KG1 (cell line): ENCODE data around the gene HDAC5.
A peak's percentile ranks its signal among the peaks of the same experiment; 100 is the strongest.
"Not testable (repeated sequence)": the region's sequence is repeated elsewhere in the genome, so short reads cannot be mapped to it uniquely, and the experiment has no call there.

Source experiments
- DNase-seq: peaks from one replicate; lab custom pipeline; 2025; lab: John Stamatoyannopoulos, UW

HDAC5 gene

DNA sequence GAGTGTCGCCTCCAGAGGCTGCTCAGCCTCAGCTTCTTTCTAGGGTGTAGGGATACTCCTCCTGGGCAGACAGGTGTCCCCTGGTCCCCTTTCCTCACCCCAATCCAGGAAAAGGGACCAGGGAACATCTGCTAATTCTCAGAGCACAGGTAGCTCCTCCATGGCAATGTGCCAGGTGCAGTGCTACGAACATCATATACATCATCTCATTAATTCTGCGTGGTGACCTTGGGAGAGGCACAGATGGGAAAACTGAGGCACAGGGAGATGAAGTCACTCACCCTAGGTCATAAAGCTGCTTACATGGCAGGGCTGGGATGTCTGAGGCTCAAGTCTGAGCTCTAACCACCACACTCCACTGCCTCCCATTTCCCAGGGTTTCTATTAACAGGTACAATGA lies 11.7 kb downstream of the HDAC5 start:
- no peak for DNase-seq

DNA sequence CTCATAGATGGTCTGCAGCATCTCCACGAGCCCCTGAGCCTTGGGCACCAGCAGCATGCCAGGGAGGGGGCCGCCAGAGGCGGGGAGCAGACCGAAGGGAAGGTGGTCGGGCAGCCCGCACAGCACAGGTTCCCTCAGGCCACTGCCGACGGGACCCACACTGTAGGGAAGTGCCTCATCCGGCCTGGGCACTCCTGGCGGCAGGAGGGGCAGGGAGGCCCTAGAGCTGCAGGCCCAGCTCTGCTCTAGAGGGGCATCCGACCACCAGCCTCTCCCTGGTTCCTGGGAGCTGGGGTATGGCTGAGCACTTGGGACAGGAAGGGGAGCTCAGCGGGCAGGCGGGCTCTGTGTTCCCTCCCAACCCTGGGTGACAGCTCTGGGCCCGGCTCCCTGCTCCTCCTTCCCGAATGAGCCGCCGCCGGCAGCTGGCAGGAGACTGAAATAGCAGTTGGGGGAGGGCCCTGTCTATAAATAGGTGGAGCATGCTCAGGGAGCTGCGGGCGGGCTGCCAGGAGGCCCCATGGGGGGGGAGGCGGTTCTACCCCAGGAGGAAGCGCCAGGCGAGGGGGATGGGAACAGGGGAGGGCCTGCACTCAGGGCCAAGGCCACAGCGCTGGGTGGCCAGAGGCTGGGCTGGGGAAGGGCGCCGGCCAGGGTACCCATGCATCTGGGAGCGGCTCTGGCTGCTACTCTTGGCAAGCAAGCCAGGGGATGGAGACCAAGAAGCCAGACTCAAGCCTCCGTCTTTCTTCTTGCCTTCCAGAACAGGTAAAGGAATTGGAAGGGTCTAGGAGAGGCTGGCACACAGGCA lies 12.4 kb downstream of the HDAC5 start:
- DNase-seq = peak; percentile 55

DNA sequence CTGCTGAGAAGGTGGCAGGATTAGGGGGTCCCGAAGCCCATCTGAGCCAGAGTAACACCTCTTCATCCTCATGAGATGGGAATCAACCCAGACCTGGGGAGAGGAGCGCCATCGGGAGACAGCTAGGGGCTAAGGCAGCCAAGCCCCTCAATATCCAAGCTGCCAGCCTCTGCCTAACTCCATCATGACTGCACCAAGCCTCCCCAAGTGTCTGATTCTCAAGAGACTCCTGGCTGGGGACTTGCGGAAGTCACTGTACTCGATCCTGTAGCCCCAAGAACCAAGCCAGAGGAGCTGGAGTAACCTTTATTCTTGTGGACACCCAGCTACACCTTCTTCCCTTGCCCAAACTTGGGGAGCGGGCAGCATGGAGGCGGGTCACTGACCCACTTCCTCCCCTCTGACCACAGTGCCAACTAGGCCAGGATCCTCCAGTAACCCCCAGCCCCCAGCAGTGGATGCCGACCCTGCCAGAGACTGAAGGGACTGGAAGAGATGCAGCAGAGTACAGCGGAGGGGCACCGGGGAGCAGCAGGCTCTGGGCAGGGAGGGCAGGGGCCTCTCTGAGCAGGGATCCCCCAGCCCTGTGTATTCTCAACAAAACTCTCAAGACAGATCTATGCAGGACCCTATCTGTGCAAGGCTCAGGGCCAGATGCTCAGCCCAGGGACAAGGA lies 13.3 kb downstream of the HDAC5 start:
- no peak for DNase-seq

DNA sequence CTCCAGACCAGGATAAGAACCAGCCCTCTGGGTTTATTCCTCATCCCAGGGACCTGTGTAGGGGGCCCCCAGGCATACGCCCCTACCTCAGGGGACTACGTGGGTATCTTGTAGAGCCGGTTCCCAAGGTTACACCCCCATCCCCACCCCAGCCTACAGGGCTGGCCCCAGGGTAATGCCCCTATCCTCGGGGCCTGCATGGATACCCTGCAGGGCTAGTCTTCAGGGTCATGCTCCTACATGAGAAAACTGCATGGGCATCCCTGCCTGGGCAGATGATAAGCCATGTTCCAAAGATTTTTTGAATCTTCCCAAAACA lies 14.2 kb downstream of the HDAC5 start:
- DNase-seq = no peak

DNA sequence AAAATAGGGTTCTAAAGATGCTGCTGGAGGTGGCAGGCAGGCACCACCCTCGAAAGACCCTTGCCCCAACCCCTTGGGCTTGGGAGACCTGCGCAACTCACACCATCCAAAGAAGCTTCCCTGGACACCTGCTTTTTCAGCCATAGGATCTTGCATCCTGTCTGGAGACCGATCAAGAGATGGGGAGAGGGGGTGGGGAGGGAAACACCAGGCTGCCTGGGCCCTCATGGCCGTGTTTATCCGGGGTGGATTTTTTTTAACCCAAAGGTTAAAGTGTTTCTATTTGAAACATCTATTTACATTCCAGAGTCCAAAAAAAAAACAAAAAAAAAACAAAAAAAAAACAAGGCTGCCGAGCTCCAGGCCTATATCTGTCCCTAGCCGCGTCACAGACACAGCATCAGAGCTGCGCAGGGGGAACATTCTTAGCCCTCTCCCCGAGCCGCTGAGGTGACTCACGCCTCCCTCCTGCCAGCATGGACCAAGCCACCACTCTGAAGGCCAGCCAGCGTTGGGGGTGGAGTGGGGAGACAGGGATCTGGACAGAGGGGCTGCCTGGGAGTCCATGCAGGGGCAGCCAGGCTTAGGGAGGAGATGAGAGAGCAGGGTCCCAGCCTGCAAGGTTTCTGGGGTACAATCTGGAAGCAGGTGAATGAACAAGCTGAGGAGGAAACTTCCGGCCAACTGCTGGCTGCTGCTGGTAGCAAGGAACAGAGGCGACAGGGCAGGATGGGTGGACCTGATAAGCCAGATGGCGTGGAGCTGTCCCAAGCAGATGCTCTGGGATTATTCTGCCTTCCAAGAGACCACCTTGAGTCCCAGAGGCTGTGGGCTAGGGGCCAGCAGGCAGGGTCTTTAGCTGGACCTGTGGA lies 14.8 kb downstream of the HDAC5 start:
- DNase-seq = no peak

DNA sequence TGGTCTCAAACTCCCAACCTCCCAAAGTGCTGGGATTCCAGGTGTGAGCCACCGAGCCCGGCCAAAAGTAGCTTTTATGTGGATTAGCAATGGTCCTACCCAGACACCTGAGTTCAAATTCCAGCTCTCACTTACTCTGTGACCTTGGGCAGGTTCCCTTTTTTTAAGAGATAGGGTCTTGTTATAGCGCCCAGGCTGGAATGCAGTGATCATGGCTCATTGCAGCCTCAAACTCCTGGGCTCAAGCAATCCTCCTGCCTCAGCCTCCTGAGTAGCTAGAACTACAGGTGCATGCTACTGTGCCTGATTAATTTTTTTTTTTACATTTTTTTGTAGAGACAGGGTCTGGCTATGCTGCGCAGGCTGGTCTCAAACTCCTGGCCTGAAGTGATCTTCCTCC lies 16.6 kb downstream of the HDAC5 start:
- DNase-seq = no peak

DNA sequence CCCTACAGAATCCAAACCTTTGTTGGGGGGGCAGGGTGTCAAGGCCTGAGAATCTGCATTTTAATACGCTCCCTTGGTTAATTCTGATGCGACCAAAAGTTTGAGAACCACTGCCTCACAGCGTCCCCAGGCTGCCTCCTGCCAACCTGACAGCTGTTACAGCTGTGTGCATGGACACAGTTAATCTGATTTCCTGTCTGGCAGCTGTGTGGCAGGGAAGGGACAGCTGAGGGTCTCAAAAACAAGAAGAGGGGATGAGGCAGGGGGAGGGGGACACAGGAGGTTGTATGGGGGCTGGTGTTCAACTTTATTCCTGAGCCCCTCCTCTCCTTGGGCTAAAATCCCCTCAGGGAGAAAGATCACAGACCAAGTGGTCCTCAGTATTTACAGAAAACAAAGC lies 17.5 kb downstream of the HDAC5 start:
- no peak for DNase-seq

DNA sequence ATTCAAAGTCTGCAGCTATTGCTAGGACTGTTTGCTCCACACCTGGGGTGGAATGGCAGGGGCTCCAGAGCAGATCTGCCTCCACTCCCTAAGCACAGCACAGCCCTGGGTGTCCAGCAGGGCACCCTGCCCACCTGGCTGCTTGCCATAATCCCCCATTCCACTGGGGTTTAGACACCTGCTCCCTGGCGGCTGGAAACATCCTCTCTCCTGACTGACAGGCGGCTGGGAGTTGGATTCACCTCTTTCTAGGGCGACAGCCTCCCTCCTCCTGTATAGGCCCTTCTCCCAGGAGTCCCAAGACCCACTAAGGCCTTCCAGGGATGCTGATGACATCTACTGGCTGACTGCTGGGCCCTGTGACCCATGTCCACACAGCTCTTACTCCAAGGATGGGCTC lies 18.0 kb downstream of the HDAC5 start:
- no peak for DNase-seq

DNA sequence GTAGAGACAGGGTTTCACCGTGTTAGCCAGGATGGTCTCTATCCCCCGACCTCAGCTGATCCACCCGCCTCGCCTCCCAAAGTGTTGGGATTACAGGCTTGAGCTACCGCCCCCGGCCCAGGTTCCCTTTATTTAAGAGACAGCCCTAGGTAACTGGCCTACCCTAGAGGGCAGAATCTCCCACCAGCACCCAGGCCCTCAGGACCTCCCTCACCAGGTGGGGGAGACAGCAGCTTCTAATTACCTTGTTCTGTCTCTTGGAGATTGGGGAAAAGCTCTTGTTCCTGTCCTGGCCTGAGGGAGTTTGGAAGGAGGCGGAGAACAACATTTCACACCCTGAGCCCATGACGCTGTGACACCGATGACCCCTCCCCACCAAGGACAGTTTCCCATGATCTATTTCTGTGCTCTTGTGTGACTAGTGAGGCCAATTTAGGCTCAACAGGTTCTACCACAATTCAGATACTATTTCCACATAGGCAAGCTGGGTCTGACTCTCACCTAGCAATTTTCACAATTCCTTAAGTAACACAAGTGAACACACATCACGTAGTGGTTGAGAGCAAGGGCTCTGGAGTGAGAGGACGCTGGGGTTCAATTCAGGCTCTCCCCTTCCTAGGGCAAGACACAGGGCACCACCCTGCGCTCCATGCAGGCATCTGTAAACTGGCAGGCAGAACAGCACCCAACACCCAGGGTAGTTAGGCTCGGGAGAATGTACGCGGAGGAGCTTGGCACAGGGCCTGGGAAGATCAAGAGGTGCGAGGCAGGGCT lies 20.4 kb downstream of the HDAC5 start:
- no peak for DNase-seq

DNA sequence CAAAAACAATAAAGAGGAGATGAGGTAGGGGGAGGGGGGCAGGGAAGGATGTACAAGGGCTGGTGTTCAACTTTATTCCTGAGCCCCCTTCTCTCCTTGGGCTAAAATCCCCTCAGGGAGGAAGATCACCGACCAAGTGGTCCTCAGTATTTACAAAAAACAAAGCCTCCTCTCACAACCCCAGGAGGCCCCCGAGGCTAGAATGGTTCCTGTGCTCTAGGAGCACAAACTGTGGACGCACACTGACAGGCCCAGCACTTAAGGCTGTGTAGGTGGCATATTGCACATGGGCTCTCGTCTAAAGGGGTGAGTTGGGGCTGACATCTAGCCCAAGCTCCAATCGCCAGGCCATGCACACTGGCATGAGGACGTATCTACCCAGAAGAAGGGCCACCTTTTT lies 21.6 kb downstream of the HDAC5 start:
- not testable (repeated sequence) for DNase-seq

DNA sequence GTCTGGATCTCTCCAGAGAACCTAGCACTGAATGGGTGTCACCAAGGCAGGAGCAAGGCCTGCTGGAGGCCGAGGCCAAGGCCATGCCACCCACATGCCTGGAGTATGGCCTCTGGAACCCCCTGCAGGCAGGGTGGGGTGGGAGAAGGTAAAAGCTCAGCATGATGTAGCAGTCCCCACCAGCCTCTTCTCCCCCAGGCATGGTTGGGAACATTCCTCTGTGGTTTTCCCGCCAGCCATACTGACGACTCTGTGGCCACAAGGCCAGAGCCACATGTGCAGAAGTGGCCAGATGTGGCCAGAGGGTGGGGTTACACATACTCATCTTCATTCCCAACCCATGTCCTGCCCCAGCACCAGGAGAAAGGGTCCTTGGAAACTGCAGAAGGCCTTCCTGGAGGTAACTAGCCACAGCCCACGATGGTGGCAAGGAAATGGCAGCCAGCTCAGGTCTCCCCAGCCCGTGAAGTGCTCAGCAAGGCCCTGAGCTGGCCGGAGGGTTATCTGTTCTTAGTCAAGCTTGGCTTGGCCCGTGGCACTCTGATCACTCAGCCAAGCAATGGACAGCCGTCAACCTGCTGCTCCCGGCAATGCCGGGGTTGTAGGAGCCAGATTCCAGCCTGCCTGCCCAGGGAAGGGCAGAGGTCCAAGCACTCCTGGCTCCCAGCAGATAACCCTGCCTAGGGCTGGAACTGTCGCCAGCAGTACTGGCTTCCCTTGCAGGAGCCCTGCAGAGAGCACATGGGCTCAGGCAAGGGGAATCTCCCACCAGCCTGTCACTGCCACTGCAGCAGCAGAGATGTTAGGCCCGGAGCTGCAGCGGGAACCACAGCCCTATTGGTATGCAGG lies 26.1 kb downstream of the HDAC5 start:
- no peak for DNase-seq

DNA sequence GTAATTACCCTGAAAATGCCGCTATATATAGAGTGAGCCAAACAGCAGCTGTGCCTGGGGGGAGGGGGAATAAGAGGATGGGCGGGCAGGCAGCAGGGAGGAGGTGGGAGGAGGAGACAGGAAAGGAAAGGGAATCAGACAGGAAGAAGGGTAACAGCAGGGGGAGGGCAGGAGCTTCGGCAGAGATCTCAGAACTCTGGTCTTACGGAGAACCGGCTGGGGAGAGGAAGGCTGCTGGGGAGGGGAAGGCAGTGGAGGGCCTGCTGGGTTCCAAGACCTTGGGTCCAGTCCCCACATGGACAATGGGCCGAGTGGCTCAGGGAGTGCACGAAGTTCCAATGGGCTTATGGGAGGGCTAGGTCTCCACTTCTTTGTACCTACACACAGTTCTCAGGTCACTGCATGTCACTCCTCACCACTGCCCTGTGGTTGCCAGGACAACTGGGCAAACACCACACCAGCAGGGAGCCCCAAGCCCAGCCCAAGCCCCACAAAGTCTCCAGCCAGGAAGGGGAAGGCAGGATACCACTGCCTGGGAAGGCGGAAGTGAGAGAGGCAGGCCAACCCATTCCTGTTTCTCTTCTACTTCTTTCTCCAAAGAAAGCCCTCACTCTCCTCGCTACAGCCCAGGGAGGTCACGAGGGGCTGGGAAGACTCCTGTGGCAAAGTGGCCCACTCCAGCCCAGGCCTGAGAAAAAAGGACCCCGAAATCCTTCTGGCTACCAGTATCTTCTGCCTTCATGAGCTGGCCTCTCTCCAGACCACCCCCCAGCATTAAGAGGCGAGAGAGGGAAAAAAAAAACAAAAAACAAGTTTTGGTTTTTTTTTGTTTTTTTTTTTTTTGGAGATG lies 27.6 kb downstream of the HDAC5 start:
- peak; percentile 71 for DNase-seq

DNA sequence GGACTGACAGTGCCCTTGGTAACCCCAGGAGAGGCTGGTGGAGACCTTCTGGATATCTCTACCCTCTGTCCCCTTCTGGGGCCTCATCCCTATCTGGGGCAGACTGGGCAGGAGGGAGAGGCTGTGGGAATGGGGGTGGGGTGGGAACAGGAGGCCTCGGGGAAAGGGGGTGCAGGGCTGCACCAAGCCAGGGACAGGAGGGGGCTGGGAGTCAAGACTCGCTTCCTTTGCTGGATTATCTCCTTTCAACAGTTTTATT lies 28.1 kb downstream of the HDAC5 start:
- no peak for DNase-seq

DNA sequence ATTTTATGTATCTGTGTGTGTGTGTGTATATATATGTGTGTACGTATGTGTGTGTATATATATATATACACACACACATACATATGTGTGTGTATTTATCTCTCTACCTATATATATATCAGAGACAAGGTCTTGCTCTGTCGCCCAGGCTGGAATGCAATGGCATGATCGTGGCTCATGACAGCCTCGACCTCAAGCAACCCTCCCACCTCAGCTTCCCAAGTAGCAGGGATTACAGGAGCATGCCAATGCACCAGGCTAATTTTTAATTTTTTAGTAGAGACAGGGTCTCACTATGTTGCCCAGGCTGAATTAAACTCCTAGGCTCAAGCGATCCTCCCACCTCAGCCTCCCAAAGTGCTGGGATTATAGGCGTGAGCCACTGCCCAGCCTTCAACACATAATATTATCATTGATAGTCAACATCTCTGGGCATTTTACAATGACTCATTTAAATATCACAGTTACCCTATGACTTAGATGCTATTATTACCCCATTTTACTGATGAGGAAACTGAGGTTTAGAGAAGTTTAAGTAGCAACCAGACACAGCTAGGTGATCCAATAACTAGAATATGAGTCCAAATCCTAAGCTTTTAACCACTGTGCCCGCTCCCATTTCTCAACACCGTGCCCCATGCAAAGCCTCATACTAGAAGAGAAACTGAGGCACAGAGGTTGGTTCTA lies 28.6 kb downstream of the HDAC5 start:
- DNase-seq = no peak

DNA sequence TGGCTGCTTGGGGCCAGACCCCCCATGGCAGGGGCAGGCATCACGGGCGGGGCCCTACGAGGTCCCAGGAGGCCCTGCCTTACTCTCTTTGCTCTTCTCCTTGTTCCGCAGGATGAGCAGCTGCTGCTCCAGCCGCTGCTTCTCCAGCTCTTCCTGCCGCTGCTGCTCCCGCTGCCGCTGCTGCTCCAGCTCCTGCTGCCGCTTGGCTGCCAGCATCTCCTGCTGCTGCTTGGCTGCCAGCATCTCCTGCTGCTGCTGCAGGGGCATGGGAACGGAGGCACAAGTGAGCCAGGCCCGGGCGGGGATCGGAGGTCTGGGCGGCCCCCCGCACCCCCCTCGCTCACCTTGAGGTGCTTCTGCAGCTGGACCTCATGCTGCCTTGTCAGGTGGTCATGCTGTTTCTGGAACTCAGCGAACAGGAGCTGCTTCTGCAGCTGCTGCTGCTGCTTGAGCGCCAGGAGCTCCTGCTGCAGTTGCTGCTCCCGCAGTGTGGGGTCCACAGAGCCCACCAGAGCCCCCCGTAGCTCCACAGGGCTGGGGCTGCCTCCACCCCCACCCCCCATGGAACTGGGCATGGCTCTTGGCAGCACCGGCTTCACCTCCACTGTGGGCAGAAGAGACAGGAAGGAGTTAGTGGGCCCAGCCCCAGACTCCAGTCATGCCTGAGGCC lies 30.1 kb downstream of the HDAC5 start:
- no peak for DNase-seq

DNA sequence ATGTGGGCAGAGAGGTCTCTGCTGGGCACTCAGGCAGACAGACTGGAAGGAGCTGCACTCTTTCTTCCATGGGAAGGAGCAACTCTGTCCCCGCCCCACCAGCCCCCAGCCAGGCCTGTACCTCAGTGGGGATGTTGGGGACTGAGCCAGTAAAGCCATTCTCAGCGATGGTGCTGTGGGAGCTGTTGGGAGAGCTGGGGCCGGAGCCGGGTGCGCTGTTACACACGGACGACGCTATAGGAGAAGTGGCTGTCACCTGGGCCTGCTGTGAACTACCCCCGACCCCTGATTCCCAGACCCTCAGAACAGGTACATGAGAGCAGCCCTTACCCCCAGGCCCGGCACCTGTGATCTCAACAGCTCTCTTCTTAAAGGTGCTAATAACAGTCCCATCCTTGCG lies 31.4 kb downstream of the HDAC5 start:
- DNase-seq = no peak

DNA sequence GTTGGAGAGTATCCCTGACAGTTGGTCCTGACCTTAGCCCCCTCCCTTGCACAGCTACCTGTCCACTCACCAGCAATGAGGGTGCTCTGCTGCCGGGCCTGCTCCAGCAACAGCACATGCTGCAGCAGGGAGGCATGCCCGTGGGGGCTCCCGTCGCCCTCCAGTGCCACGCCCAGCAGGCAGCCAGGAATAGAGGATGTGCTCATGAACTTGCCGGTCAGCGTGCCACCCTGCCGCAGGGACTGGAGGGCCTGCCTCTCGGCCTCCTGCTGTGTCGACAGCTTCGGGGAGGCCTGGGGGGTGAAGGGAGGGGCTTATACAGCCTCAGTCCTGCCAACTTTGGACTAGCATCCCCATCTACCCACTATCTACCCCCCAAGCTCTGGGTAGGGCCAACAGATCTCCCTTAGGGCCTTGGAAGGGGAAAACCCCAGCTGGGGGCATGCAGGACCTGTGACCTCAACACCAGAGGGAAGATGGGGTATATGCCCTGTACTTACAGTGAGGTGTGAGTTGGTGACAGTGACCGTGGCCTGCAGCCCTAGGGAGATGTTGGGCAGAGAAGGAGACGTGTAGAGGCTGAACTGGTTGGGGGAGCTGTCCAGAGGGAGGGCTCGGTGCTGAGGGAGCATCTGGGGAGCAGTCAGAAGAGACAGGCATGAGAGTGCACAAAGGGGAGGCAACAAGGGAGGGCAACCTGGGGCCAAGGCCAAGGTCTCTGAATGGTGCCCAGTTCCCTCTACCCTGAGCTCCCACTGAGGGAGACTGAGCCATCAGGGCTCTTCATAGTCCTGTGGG lies 32.0 kb downstream of the HDAC5 start:
- no peak for DNase-seq

DNA sequence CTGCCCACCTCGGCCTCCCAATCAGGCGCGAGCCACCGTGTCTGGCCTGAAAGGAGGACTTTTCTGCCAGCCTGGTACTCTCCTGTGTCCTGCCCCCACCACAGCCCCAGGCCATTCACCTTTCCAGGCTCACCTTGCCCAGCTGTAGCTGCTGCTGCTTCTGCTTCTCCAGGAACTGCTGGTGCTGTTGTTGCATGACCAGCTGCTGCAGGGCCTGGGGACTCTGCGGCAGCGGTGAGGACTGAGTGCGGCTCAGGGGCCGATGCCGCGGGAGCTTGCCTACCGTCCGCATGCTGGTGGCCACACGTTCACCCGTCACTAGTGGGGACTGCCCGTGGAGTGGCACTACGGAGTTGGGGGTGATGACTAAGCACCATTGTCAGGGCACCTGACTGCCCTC lies 35.2 kb downstream of the HDAC5 start:
- DNase-seq = no peak

DNA sequence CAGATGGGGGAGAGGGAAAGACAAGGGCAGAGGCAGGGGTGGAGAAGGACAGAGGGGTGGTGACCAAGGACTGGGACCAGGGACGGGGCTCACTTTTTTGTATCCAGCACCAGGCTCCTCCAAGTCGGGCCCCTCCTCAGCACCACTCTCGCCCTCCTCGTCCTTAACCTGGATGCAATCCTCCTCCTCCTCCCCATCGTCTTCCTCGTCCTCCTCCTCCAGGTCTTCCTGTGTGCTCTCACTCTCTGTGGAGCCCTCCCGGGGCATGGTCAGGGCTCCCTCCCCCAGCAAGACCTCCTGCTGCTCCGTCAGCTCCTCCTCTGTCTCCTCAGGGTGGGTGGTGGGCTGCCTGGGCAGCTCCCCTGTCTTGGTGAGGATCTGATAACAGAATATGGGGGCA lies 36.1 kb downstream of the HDAC5 start:
- DNase-seq = no peak
